AML-193 (cell line): ENCODE results near the gene METTL1.

Experiments used
- DNase-seq, 2 experiments: peaks; one replicate each; lab custom pipeline; 2025; lab: John Stamatoyannopoulos, UW

METTL1 gene

DNA sequence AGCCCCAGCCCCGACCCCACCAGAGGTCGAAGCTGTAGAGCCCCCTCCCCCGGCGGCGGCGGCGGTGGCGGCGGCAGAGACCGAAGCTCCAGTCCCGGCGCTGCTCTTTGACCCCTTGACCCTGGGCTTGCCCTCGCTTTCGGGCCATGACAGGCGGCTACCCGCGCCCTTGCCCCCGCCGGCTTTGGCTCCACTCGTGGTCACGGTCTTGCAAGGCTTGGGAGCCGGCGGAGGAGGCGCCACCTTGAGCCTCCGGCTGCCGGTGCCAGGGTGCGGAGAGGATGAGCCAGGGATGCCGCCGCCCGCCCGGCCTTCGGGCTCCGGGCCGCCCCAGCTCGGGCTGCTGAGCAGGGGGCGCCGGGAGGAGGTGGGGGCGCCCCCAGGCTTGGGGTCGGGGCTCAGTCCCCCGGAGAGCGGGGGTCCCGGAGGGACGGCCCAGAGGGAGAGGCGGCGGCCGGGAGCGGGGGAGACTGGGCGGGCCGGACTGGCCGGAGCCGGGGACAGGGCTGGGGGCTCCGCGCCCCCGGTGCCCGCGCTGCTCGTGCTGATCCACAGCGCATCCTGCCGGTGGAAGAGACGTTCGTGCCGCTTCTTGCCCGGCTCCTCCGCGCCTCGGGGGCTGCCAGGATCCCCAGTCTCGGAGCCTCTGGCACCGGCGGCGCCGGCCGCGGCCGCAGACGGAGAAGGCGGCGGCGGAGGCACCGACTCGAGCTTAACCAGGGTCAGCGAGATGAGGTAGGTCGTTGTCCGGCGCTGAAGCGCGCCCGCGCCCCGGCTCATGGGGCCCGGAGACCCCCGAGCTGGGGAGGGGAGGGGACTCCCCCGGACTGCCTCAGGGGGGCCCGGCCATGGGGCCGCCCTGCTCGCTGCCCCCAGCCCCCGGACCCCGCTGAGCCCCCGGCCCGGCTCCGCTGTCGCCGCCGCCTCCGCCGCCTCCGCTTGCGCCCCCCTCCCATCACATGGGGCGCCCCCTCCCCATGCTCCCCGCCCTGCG, 34.1 kb downstream of the METTL1 start:
- no peak for DNase-seq

DNA sequence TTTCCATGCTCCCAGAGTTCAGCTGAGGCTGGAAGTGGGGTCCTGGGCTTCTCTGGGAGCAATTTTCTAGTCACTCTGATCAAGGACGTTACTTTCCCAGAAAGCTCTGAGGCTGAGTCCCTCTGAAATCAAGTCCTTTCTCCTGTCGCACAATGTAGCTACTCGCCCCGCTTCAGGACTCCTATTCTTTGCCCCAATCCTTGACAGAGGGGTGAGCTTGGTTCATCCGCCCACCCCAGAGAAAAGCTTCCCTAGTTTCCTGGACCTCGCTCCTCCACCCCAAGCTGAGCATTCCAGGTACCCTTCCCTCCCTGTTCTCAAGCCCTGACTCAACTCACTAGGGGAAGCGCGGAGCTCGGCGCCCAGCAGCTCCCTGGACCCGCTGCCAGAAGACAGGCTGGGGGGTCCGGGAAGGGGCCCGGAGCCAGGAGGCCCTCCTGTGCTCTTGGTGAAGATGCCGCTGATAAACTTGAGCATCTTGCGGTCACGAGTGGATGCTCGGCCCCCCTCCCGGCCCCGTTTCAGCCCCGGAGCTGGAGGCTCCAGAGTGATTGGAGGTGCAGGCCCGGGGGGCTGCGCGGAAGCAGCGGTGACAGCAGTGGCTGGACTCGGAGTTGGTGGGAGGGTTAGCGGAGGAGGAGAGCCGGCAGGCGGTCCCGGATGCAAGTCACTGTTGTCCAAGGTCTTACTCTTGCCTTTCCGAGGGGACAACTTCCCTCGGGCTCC, 35.0 kb downstream of the METTL1 start:
- no peak for DNase-seq

GRCh38 chr12:57735952-57736740, 35.8 kb downstream of the METTL1 start:
- DNase-seq: no peak

DNA sequence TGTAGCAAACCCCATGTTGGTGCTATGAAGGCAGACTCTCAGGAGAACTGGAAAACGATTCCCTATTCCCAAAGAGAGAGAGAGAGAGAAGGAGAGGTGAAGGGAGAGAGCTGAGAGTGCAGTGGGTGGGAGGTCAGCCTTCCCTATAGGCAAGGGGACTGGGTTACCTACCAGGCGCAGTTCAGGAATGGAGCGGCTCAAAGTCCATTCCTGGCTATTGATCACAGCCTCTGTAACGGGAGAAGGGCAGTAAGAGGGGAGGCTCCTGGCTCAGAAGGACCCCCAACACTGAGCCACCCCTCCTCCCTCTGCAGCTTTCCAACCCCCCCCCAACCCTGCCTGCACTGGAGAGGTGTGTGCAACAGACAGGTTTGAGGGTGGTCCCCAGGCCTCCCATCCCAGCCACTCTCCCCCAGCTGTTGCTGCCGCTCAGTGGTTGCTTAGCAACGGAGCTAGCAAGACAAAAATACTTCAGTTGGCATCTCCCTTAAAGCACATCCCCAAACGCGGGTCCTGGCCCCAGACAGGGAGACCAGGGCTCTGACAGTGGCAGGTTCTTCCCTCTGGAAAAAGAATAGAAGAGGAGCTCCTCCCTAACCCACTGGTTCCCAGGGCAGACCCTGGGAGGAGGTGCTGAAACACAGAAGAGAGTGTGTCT, 36.6 kb downstream of the METTL1 start:
- DNase-seq: no peak

DNA sequence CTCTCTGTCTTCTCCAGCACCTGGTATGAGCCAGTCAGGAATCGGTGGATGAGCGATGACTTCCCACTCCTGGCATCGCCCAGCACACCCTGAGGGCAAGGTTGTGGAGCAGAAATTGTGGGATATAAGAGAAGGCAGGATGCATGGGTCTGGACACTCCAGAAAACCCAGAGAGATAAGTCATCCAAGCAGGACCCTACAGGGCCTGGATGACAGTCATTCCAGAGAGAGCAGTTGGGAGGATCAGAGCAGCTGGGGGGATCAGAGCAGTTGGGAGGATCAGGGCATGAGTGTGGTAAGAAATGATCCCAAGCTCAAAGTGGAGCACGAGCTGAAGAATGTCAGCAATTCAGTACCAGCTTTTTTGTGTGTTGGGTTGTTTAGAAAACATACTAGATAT, 37.3 kb downstream of the METTL1 start:
- no peak for DNase-seq

DNA sequence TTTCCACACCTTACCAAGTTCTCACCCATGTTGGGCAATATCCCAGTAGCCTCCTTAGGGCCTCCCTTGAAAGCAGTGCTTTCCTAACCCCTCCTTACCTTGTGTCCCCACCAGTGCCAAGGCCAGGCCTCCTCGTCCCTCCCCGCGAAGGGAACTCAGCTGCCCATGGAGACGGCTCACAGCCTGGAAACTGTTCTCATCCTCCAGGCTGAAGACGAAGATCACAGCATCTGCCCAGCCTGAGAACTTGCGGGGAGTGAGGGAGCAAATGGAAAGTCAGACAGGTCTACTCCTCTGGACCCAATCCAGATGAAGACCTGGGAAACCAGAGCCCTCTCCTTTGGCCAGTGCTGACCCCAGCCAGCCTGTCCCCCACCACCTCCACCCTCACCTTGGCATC, 38.0 kb downstream of the METTL1 start:
- DNase-seq: no peak

- DNase-seq: no peak
These were observed 38.9 kb downstream of the METTL1 start for GRCh38 chr12:57732726-57733593.

DNA sequence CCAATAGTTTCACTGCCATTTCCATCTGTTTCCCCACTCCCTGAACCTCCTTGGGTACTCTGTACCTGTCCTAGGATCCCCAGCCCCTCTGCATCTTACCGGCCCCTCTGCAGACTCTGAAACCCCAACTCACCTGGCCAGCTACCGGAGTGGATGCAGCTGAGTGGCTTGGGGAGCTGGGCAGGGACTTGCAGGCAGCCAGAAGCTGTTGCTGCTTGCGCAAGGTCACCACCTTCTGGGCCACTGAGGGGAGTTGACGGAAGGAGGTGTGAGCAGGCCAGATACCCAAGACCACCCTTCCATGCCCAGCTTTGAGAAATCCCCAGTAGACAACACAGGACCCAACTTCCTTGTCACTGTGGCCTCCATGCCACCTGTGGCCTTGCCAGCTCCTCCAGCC, 39.6 kb downstream of the METTL1 start:
- DNase-seq: no peak

DNA sequence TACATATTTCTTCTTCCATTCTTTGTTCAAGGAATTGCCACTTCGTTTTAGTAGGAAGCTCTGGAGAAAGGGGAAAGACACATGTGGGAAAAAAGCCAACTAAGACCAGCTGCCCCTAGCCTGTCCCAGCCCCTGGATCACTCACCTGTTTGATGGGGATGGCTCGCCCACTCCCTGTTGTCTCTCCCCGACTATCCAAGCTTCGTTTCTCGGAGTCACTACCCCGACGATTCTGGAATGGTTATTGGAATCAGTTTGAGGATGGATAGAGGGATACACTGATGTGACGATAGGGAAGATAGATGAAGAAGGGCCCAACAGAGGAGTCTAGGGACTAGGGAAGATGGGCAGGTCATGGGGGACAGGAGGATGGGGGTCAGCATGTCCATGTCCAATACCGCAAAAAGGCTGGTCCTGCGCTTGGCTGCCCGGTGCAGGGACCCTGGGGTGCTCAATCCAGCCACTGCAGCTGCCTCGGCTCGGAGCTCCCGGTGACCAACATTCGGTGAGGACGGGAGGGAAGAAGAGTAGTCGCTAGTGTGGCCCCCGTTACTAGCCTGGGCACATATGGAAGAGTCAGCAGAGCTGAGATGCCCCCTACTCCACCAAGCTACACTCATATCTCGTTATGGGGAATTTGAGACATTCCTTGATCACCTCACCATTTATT, 40.4 kb downstream of the METTL1 start:
- DNase-seq: no peak

- DNase-seq: no peak
These were observed 41.4 kb downstream of the METTL1 start for GRCh38 chr12:57730336-57731067.

DNA sequence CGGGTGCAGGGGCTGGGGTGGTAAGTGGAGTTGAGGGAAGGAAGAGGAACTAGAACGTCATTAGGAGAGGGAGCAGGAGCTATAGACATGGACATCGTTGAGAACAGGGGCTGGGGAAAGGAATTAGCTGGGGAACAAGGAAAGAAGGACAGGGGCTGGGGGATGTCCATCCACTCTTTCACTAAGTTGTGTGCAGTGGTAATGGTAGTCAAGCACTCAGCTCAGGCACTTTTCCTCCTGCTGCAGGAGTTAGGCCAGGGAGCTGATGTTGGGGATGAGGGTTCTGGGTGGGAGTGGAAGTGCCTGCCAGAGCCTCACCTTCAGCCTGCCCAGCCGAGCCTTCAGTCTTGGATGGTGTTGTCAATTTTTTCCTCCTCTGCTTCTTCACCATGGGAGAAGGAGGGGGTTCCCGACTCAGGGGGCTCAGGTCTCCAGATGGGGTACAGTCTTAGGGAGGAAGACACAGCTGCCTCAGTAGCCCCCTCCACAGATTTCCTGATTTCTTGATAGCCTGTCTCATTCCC, 42.5 kb downstream of the METTL1 start:
- no peak for DNase-seq

GRCh38 chr12:57727758-57728395, 44.0 kb downstream of the METTL1 start:
- DNase-seq: no peak

DNA sequence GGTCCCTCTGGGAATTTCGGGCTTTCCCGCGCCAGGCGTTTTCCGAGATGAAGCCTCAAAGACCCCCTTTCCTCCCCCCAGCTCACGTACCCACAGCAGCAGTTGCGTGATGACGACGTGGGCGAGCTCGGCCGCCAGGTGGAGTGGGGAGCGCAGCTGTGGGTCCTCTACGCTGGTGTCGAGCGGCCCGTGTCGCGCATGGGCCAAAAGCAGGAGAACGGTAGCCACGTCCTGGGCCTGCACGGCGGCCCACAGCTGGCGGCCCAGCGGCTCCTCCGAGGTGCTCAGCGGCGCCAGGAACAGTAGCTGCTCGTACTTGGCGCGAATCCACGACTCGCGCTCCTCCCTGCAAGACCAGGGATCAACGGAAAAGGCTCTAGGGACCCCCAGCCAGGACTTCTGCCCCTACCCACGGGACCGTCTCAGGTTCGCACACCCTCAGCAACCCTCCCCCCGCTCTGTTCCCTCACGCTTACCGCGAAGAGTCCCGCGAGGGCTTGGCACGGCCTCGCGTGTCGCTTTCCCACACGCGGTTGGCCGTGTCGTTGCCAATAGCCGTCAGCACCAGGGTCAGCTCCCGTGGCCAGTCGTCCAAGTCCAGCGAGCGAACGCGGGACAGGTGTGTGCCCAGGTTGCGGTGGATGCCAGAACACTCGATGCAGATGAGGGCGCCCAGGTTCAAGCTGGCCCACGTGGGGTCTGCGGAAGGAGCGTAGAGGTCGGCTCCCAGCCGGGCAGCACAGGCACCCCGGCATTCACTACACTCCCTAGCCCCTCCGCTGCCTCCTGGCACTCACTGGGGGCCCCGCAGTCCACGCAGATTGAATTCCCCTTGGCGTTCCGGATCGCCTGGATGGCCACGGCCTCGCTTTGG, 44.8 kb downstream of the METTL1 start:
- no peak for DNase-seq

DNA sequence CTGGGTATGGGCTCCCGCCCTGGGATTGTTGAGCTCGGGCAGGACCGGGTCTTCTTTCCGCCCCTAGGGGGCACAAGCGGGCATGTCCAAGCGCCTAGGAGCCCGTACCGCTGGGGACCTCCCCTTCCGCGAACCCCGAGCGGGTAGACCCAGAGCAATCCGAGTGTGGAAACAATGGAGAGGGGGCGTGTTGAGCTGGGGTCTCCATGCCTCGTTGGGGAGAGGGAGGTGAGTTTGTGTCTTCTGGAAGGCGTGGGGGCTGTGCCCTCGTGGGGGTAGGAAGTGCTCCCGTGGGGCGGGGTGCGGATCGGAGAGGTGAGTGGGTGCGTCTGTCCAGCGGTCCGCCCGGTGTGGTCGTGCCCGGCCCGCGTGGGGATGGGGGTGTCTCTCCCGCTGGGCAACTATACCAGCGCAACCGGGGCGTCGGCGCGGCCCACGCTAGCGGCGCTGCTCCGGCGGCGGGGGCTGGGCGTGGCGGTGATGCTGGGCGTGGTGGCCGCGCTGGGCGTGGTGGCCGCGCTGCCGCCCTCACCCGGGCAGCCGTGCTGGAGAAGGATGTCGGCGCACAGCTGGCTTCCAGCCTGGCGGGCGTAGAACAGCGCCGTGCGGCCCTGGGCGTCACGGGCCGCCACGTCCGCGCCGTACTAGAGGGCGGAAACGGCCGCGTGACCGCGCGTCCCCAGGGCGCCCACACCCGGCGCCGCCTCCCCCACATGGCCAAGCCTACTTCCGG, 45.6 kb downstream of the METTL1 start:
- DNase-seq: no peak

DNA sequence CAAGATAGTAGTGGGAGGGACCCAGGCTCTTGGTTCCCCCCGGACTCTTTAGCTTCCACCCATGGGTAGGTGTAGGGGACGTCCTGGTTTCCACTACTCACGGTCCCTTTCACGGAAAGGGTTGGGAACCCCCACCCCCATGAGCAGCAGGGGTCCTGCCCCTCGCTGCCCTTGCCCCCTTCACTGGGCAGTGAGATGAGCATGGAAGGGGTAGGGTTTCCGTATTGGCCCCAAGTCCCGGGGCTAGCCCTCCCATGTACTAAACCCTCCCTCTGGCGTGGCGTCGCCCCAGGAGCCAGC, 46.1 kb downstream of the METTL1 start:
- no peak for DNase-seq

GRCh38 chr12:57724936-57725740, 46.8 kb downstream of the METTL1 start:
- no peak for DNase-seq
